Bronchial epithelial cell (primary cell): ENCODE measurements around the gene HMGCS2. TPM values are rescaled to one million over a fixed set of nuclear protein-coding genes. Genes with fewer than 3 reads are reported as not detected.

Experiments used
- DNase-seq: peaks from one replicate; pipeline ENCODE4 v3.0.0-alpha.2; 2010; ENCODE audit warnings: low read depth
- FAIRE-seq: peaks from 2 replicates; lab custom pipeline; 2011; peaks lifted over from hg19 to GRCh38; lab: Jason Lieb, UNC
- H3K27me3 ChIP-seq: 2 replicates; pipeline ENCODE4 v1.5.1; 2011; ENCODE audit warnings: low read length; ENCODE audit not compliant: control insufficient read depth, insufficient read depth
- H3K36me3 ChIP-seq: 2 replicates; pipeline ENCODE4 v1.5.1; 2011; ENCODE audit warnings: low read length; ENCODE audit not compliant: control insufficient read depth, insufficient read depth
- H3K4me3 ChIP-seq: 2 replicates; pipeline ENCODE4 v1.5.1; 2011; ENCODE audit warnings: mild to moderate bottlenecking, low read depth, low read length, control low read depth
- CTCF ChIP-seq: IDR thresholded peaks from 2 replicates; pipeline ENCODE4 v1.5.1; 2011; ENCODE audit warnings: mild to moderate bottlenecking, moderate library complexity, low read length, control low read depth, inconsistent platforms; ENCODE audit not compliant: insufficient read depth, severe bottlenecking
- total RNA-seq: library from RNA; depleted of rRNA; stranded (reverse); fragments of >200 nt; gene quantifications from 2 replicates; pipeline ENCODE4 v1.2.1, GENCODE V29; 2014

Gene HMGCS2
- total RNA-seq = 0.26 and 0.38 TPM in 2 replicates

- DNase-seq (peak; percentile 16), FAIRE-seq (no peak)
- TF ChIP-seq CTCF = no peak
- Histone ChIP-seq H3K4me3 (no peak within 1 kb of the TSS), H3K27me3 (no peaks in the 10 kb centered on the region), H3K36me3 (no peaks in the 10 kb centered on the region)
These were observed at the start of gene HMGCS2 for GRCh38 chr1:119768778-119769177. HMGCS2 (minus strand) TSS chr1:119768905; CDS start chr1:119768844, 61 bp downstream.

GRCh38 chr1:119818181-119818580 lies 49.5 kb upstream of the HMGCS2 start:
- H3K36me3 ChIP-seq = no peaks in the 10 kb centered on the region
- no peak for FAIRE-seq
- TF ChIP-seq CTCF = no peak
- H3K4me3 ChIP-seq = no peak overlapping the region
- DNase-seq = no peak
- peaks cover 2% of the 10 kb centered on the region for H3K27me3 ChIP-seq

GRCh38 chr1:119816407-119816806 lies 47.7 kb upstream of the HMGCS2 start:
- Histone ChIP-seq H3K27me3 (no peaks in the 10 kb centered on the region), H3K36me3 (no peaks in the 10 kb centered on the region), H3K4me3 (no peak overlapping the region)
- FAIRE-seq = no peak
- no peak for TF ChIP-seq CTCF
- DNase-seq = peak; percentile 48

GRCh38 chr1:119815928-119816327 lies 47.2 kb upstream of the HMGCS2 start:
- no peak for TF ChIP-seq CTCF
- DNase-seq (no peak), FAIRE-seq (no peak)
- H3K4me3 ChIP-seq = no peak overlapping the region
- H3K36me3 ChIP-seq = no peaks in the 10 kb centered on the region
- H3K27me3 ChIP-seq = no peaks in the 10 kb centered on the region

- H3K4me3 ChIP-seq = no peak overlapping the region
- DNase-seq (peak; percentile 42), FAIRE-seq (no peak)
- H3K27me3 ChIP-seq = no peaks in the 10 kb centered on the region
- TF ChIP-seq CTCF = no peak
- H3K36me3 ChIP-seq = no peaks in the 10 kb centered on the region
These were observed 46.7 kb upstream of the HMGCS2 start for GRCh38 chr1:119815361-119815760.

- DNase-seq = no peak
- Histone ChIP-seq H3K27me3 (no peaks in the 10 kb centered on the region), H3K36me3 (no peaks in the 10 kb centered on the region), H3K4me3 (no peak overlapping the region)
- TF ChIP-seq CTCF = no peak
- no peak for FAIRE-seq
These were observed 45.6 kb upstream of the HMGCS2 start for GRCh38 chr1:119814288-119814687.
